NCI-H128 (cell line): Measurements from ENCODE around the gene PTMA.
A peak's percentile ranks its signal among the peaks of the same experiment; 100 is the strongest.
"Not testable (repeated sequence)": the region's sequence is repeated elsewhere in the genome, so short reads cannot be mapped to it uniquely, and the experiment has no call there.

Source experiments
- DNase-seq: peaks from one replicate; lab custom pipeline; 2025; ENCODE audit not compliant: unreplicated experiment; lab: John Stamatoyannopoulos, UW

The PTMA gene

DNA sequence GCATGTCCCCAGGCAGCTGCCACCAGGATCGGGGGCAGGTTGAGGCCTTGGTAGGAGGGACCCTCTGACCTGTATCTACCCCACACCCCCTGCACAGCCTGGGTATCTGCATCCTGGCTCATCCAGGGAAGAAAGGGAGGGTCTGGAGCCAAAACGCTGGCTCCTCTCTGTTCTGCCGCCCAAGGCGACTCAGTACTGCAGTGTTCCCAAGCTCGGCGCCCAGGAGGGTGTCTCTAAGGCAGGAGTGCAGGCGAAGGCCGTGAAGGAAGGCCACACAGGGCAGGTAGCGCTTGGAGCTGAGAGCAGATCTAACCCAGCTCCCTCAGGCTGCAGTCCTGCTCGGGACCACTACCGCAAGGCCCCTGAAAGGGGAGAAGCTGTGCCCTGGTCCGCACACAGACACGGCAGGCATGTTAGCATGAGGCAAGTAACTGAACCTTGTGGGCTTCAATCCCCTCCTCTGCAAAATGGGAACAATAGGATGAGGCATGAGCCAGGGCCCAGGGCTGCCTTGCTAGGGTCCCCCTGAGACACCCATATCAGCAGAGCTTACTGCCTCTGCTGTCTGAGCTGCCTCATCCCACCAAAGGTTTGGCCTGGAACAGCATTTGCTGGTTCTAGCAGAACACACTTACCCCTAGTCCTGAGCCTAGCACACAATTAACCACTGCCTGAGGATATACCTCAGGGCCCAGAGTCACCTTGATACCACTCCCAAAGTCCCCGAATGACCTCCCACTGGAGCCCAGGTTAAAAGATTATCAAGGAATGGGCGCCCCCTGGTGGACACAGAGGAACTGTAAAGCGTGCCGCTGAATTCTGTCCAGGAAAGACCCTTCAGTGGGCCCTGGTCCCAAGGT is 6.5 kb downstream of the PTMA start:
- DNase-seq, result peak; percentile 67

DNA sequence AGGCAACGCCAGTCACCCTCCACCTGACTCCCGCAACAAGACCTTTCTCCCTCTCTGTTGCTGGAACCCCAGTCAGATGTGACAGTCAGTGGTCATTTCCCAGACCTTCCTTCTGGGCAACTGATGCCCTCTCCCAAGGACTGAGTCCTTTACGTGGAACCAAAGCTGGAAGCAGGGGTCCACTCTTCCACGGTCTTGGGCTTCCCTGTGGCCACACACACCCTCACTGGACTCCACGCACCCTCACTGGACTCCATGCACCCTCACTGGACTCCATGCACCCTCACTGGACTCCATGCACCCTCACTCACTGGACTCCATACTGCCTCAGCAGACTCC is 7.1 kb downstream of the PTMA start:
- no peak for DNase-seq

DNA sequence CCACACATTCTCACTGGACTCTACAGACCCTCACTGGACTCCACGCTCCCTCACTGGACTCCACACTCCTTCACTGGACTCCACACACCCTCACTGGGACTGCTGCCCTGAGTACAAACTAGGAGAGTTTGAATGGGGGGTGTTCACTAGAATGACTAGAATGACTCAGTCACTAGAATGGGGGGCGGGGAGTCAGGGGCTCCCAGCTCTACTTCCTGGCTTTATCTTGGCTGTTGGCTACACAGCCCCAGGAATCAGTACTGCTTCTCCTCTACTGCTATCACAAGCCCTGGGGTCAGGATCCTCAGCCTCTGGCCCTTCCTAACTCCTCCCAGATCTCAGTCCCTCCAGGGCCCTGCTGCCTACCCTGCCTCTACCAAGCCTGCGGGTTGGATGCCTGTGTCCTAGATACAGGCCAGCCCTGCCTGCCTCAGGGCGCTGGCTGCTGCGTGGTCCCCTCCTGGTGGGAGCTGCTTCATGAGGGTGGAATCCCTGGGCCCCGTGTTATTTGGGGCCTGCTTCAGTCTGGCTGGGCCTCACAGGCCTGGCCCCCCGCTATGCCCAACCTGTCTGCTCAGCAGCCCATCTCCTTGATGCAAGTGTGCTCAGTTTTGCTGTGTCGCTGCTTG is 7.8 kb downstream of the PTMA start:
- DNase-seq, result no peak

DNA sequence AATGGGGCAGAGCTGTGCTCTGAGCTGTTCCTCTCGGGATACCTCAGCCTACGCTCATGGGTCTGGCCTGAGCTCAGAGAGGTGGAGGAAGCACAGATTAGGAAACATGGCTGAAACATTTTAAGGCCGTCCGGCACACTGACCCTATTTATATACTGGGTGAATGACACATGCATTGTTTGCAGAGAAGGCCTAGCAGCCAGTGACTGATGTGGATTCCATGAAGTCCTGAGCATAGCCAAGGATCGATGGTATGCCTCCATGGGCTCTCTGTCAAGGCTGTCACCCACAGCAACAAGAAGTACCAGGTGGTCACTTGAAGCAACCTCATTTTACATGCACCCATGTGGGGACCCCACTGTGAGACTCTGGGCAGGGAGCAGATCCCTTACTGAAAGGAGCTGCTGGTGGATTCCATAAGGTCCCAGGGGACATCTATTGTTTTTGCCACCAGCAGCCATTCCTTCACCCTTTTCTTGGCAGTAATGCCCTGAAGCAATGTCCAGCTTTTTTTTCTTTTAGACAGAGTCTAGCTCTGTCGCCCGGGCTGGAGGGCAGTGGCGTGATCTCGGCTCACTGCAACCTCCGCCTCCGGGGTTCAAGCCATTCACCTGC is 8.4 kb downstream of the PTMA start:
- no peak for DNase-seq

DNA sequence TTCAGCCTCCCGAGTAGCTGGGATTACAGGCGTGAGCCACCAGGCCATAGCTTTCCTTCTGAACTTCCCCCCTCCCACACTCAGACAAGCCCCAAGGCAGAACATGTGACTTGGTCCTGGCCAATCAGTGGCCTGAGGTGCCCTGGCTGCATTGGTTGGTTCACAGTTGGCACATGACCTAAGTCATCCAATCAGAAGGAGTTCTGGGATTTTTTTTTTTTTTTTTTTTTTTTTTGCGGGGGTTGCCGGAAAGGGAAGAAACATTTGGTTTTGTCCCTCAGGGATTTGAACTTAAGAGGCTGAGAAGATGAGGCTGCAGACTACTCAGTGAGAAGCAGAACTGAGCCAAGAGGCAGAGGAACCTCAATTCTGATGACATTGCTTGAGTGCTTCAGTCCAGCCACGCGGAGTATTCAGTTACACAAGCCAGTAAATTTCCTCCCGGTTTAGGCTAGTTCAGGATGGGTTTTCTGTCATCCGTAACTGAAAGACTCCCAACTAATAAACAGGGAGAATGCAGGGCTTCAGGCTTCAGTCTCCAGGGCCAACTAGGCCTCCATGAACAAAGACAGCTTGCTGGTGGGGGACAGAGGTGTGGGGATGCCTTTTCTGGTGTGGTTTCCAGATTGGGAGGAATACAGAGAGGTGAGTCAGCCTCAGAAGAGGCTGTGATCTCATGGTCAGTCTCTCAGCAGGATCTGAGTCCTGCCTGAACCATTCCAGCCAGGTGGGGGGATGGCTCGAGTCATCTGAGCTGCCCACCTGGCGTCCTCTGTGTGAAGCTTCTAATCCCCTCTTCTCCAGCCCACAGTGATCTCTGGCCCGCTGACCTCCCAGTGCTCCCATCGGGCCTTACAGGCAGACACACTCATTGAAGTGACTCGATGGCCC is 9.2 kb downstream of the PTMA start:
- no peak for DNase-seq

DNA sequence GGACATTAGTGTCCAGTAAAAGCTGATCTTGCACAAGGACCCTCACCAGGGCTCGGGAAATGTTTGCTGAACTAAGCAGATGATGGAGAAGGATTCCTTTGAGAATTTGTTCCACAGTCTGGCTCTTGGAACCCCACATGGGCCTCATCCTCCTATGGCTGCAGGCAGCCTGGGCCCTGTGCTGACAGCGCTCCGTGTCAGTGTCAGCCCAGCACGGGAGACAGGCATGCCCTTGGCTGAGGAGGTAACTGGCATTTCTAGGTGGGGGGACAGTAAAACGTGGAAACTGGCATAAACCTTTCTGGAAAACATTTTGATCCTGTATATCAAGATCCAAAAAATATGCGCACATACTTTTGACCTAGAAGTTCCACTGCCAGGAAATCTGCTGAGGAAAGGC is 10.5 kb downstream of the PTMA start:
- DNase-seq, result no peak

DNA sequence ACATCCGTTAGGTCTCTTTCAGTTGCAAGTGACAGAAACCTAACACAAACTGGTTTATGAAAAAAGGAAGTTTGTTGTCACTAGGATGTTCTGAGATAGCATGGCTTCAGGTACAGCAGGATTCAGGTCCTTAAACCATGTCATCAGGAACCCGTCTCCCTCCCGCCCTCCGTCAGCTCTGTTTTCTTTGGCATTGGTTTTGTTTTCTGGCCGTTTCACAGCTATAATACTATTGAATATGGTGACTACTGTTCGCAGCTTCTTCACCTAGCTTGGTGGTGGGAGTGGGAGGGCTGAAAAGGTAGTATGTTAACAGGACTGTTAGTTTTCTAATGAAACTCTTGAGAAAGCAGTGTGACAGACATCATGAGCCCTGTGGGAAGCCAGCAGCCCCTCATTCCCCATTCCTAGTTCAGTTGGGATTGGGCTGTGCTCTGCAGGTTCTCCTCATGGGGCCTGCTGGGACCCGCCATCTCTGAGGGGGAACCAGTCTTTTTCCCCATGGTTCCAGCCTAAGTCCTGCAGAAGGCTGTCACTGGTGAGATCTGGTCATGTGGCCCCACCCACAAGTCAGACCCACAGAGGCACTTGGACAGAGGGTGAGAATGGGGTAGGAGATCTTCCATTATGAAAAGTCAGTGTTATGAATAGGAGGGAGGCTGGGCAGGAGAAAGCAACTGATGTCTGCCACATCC is 12.1 kb downstream of the PTMA start:
- DNase-seq, result no peak

DNA sequence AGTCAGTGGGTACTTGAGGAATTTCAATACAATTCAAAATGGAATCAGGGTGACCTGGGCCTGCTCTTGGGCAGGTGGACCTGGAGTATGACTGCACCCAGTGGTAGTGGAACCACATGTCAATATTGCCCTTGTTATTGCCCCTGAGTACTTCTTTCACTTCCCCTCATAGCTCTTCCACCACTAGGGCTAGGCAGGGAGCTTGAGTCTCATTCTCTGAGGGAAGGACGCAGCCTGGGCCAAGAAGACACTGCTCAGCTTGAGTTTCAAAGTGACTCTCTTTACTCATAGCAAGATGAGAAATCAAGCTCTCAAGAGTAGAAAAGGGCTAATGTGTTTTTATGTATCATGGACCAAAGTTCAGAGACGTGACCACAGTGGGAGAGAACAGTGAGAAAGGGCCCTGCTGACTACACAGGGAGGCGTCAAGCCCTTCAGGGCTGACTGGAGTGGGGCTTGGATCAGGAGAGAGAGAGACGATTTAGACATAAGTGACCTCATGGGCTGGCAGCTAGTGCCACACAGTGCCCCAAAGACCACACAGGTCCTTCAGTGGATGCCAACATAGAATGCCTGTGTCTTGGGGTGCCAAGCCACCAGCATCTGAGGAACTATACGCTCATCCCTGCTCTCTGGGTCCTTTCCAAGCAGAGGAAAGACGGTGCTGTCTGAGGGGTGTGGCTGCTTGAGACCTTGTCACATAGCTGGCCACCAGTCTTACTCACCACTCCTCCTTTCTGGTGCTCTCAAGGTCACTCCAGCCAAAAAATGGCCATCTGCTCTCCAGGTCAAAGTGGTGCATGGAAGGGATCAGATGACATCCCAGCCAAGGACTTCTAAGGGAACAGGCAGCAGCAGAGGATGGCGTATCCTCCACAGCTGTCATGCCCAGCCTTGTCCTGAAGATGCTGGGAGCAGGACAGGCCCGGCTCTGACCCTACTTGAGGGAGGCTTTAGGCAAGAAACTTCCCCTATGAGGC is 13.0 kb downstream of the PTMA start:
- DNase-seq, result no peak

DNA sequence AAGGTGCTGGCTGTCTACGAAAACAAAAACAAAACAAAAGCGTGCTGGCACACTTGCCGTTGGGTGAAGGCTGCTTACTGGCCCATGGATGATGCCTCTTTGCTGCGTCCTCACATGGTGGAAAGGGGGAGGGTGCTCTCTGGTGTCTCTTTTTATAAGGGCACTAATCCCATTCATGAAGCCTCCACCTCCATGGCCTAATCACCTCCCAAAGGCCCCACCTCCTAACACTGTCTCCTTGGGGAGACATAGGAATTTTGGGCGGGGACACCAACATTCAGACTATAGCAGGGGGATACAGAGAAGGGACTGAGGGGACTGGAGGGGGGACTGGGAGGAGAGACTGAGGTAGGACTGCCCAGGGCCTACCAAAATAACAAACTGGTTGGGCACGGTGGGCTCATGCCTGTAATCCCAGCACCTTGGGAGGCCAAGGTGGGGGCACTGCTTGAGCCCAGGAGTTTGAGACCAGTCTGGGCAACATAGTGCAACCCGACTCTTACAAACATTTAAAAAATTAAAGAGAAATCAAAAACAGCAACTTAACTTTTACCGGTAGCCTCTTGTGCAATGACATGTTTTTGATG is 14.5 kb downstream of the PTMA start:
- DNase-seq, result no peak

DNA sequence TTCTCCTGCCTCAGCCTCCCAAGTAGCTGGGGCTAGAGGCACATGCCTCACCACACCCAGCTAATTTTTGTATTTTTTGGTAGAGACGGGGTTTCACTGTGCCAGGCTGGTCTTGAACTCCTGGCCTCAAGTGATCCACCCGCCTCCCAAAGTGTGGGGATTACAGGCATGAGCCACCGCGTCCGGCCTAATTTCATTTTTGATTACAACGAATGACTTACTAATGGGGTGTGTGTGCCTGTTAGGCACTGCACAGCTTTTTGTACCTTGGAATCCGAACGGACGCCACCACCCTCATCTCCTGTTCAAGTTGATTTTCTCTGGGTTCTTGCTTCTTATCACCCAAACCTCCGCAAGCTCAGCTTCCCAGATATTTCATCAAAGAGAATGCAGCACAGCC is 17.2 kb downstream of the PTMA start:
- DNase-seq, result no peak

DNA sequence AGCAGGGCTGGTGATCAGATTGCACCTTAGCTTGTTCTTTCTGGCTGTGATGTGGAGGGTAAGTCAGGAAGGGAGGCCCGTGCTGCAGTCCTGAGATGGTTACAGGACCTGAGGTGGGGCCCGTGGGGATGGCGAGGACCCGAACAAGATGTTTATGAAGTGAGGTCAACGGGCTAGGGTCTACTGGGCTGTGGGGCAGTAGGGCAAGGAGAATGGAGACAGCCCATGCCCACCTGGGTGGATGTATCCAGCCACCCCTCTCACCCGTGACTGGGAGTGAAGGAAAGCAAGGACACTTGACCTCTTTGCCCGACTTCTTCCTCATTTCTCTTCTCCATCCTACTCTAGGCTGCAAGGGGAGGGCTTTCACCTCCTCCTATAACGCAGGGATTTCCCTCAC is 18.0 kb downstream of the PTMA start:
- no peak for DNase-seq

DNA sequence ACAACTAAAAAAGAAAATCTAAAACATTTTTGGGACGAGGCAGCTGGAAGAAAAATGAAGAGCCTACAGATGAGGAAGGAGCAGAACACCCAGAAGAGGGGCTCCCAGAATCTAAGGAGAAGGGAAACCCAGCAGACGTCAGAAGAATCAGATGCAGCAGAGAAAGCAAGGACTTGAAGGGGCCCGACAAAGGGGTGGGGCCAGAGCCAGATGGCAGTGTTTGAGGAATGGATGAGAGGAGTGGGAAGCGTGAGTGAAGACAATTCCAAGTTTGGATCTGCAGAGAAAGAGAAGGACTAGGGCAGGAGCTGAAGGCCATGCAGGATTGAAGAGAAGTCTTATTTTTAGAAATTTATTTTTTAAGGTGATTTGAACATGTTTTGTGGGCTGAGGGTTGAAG is 19.3 kb downstream of the PTMA start:
- DNase-seq, result no peak

DNA sequence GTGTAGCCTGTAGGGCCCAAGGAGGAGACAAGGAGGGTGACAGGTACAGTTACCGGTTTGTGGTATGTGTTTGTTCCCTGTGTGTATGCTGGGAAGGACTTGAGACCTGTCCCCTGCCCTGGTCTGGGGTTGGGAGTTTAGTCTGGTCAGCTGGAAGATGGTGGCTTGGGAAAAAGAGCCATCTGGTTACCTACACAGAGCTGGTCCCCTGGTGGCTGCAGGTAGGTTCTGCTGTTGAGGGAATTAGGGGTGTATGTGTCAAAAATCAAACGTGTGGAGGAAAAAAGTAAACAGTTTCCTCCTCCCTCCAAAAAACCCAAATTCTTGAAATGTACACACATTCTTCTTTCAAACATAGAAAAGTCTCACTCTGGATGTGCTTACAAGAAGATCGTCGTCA is 24.3 kb downstream of the PTMA start:
- no peak for DNase-seq

DNA sequence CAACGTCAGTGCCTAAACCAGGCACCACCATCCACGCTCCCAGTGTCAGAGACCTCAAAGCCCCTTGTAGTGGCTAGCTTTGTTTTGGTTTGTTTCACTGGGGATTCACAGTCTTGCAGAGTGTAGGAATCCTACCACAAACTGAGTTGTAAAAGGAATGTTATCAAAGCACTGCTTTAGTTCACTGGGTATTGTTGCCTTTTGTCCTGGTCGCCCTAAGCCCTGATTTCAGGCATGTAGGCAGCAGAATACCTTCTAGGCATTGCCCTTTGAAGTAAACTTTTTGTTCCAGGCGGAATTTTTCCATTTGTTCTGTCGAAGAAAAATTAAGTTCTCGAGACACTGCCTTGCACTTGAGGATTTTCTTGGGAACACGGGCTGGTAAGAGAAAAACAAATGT is 29.4 kb downstream of the PTMA start:
- DNase-seq, result no peak

DNA sequence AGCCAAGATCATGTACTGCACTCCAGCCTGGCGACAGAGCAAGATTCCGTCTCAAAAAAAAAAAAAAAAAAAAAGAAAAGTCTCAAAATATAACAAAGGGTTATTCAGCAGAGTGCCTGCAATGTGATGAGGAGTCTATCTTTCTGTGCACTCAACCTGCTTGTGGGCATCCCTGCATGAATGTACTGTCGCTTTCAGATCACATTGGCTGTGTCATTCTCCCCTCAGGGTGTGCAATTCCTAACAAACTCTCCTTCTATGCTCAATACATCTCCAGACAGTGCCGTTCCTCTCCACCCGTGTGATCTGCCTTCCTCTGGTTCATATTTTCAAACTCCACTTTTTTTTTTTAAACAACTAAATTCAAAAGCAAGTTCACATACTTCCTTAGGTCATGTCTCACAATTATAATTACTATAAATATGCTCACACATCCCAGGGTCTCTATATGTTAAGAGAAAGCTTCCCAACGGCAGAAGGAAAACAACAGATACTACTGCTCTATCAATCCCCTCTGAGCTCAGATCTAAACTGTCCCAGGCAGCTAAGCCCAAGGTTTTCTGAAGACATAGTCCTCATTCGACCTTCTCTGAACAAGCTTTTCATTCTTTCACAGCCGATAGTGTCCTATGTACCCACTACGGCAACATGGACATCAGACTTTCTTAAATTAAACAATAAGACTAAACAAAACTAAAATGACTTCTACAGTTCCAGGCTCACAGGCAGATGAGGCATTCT is 35.2 kb downstream of the PTMA start:
- no peak for DNase-seq

DNA sequence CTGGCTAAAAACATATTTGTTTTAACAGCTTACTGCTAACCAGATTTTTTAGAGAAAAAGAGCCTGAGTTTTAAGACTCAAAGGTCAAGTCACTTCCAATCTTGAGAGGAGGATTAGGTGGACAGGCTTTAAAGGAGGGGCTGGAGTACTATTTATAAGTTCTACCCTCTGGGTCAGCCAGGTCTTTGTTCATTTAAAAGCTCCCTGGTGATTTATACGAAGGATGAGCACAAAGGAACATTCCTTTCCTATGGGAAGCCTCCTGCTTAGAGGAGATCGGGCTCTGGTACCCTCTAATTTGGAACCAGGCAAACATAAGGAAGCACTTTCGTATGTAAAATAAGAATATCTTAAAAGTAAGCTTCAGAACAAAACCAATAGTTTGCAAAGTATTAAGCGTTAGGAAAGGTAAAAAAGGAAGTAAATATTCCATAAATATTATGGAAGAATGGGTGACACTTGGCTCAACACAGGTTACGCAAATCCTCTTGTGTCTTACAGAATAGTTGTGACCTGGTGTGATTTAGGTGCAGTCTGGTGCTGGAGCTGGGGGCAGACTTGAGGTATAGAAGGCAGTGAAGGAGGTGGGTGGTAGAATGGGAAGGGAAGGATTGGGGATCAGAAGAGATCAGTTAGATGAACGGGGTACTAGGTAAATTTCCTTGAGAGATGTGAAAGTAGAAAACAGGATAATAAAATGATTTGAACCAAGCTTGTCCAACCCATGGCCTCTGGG is 37.1 kb downstream of the PTMA start:
- DNase-seq, result no peak

DNA sequence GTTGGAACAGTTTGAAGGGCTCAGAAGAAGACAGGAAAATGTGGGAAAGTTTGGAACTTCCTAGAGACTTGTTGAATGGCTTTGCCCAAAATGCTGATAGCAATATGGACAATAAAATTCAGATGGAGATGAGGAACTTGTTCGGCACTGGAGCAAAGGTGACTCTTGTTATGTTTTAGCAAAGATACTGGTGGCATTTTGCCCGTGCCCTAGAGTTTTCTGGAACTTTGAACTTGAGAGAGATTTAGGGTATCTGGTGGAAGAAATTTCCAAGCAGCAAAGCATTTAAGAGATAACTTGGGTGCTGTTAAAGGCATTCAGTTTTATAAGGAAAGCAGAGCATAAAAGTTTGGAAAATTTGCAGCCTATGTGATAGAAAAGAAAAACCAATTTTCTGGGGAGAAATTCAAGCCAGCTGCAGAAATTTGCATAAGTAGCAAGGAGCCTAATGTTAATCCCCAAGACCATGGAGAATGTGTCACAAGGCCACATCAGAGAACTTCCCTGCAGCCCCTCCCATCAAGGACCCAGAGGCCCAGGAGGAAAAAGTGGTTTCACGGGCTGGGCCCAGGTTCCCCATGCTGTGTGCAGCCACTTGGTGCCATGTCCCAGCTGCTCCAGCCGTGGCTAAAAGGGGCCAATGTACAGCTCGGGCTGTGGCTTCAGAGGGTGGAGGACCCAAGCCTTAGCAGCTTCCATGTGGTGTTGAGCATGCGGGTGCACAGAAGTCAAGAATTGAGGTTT is 40.0 kb downstream of the PTMA start:
- not testable (repeated sequence) for DNase-seq
